Measurements from ENCODE around the gene TMEM117.

Gene TMEM117

DNA sequence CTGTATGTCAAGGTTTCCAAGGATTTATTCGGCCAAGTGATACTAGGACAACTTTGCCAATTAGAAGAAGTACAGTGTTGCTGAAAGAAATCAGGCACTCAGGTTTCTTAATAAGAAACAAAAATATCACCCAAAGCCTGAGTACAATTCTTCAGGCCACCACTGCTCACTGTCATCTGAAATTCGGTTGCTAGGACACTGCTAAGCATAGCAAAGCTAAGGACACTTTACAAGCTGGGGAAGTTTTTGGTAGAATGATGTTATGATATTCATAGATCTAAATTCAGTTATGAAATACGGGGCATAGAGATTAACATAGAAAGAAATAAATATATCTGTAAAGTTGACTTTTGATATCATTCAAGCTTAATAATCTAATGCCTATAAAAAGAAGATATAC is 535.1 kb downstream of the TMEM117 start:
- Histone ChIP-seq H3K4me1 (ENCODE audit: control insufficient read depth, insufficient read depth, low read length) (no peaks in the 10 kb centered on the region), H3K9me3 (ENCODE audit: control insufficient read depth, insufficient read depth, low read depth, low read length) (no peaks in the 10 kb centered on the region), H3K4me3 (ENCODE audit: low read depth, low read length) (no peak overlapping the region), H3K36me3 (ENCODE audit: control insufficient read depth in 2 of 2, insufficient read depth in 1 of 2, low read length in 2 of 2) (no peaks in the 10 kb centered on the region), H3K27ac (ENCODE audit: extremely low read depth, low read depth, low read length) (no peak overlapping the region)
- POLR2A ChIA-PET: no interaction called here
- CTCF ChIA-PET: no interaction called here
- TF ChIP-seq, protein P1, sequence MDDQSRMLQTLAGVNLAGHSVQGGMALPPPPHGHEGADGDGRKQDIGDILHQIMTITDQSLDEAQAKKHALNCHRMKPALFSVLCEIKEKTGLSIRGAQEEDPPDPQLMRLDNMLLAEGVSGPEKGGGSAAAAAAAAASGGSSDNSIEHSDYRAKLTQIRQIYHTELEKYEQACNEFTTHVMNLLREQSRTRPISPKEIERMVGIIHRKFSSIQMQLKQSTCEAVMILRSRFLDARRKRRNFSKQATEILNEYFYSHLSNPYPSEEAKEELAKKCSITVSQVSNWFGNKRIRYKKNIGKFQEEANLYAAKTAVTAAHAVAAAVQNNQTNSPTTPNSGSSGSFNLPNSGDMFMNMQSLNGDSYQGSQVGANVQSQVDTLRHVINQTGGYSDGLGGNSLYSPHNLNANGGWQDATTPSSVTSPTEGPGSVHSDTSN (CRISPR knock-in tag; IDR thresholded peaks at IDR 0.05): no peak
- TF ChIP-seq ZNF354C (tag by site-specific recombination; IDR thresholded peaks at IDR 0.05; ENCODE audit: borderline replicate concordance, low read depth): no peak
- TF ChIP-seq, protein P2, sequence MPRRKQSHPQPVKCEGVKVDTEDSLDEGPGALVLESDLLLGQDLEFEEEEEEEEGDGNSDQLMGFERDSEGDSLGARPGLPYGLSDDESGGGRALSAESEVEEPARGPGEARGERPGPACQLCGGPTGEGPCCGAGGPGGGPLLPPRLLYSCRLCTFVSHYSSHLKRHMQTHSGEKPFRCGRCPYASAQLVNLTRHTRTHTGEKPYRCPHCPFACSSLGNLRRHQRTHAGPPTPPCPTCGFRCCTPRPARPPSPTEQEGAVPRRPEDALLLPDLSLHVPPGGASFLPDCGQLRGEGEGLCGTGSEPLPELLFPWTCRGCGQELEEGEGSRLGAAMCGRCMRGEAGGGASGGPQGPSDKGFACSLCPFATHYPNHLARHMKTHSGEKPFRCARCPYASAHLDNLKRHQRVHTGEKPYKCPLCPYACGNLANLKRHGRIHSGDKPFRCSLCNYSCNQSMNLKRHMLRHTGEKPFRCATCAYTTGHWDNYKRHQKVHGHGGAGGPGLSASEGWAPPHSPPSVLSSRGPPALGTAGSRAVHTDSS (tag by site-specific recombination; IDR thresholded peaks at IDR 0.05): no peak

GRCh38 chr12:44372259-44372658 is 536.4 kb downstream of the TMEM117 start:
- Histone ChIP-seq H3K4me1 (ENCODE audit: control insufficient read depth, insufficient read depth, low read length) (no peaks in the 10 kb centered on the region), H3K4me3 (ENCODE audit: low read depth, low read length) (no peak overlapping the region), H3K36me3 (ENCODE audit: control insufficient read depth in 2 of 2, insufficient read depth in 1 of 2, low read length in 2 of 2) (no peaks in the 10 kb centered on the region), H3K9me3 (ENCODE audit: control insufficient read depth, insufficient read depth, low read depth, low read length) (no peaks in the 10 kb centered on the region), H3K27ac (ENCODE audit: extremely low read depth, low read depth, low read length) (no peak overlapping the region)
- ChIA-PET CTCF (interaction anchor here (0.6 kb wide), 1 partner anchor 8 kb away, joined by 3 read pairs; no protein-coding TSS in a partner anchor), POLR2A (no interaction called here)
- TF ChIP-seq ZSCAN30 (tag by site-specific recombination; IDR thresholded peaks at IDR 0.05): no peak
- TF ChIP-seq ZNF324 (tag by site-specific recombination; IDR thresholded peaks at IDR 0.05): no peak
- TF ChIP-seq, protein P3, sequence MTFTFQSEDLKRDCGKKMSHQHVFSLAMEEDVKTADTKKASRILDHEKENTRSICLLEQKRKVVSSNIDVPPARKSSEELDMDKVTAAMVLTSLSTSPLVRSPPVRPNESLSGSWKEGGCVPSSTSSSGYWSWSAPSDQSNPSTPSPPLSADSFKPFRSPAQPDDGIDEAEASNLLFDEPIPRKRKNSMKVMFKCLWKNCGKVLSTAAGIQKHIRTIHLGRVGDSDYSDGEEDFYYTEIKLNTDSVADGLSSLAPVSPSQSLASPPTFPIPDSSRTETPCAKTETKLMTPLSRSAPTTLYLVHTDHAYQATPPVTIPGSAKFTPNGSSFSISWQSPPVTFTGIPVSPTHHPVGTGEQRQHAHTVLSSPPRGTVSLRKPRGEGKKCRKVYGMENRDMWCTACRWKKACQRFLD (tag by site-specific recombination; IDR thresholded peaks at IDR 0.05): no peak
- TF ChIP-seq, protein P4, sequence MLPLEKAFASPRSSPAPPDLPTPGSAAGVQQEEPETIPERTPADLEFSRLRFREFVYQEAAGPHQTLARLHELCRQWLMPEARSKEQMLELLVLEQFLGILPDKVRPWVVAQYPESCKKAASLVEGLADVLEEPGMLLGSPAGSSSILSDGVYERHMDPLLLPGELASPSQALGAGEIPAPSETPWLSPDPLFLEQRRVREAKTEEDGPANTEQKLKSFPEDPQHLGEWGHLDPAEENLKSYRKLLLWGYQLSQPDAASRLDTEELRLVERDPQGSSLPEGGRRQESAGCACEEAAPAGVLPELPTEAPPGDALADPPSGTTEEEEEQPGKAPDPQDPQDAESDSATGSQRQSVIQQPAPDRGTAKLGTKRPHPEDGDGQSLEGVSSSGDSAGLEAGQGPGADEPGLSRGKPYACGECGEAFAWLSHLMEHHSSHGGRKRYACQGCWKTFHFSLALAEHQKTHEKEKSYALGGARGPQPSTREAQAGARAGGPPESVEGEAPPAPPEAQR (tag by site-specific recombination; IDR thresholded peaks at IDR 0.05): no peak
- no peak for TF ChIP-seq ZNF747 (tag by site-specific recombination; IDR thresholded peaks at IDR 0.05)
- TF ChIP-seq ZNF76 (tag by site-specific recombination; IDR thresholded peaks at IDR 0.05; ENCODE audit: borderline replicate concordance, low read depth): no peak
- TF ChIP-seq BCL6B (tag by site-specific recombination; IDR thresholded peaks at IDR 0.05): no peak
- TF ChIP-seq INSM2 (tag by site-specific recombination; IDR thresholded peaks at IDR 0.05): no peak
- TF ChIP-seq KLF10 (tag by site-specific recombination; IDR thresholded peaks at IDR 0.05): no peak
- TF ChIP-seq, protein P5, sequence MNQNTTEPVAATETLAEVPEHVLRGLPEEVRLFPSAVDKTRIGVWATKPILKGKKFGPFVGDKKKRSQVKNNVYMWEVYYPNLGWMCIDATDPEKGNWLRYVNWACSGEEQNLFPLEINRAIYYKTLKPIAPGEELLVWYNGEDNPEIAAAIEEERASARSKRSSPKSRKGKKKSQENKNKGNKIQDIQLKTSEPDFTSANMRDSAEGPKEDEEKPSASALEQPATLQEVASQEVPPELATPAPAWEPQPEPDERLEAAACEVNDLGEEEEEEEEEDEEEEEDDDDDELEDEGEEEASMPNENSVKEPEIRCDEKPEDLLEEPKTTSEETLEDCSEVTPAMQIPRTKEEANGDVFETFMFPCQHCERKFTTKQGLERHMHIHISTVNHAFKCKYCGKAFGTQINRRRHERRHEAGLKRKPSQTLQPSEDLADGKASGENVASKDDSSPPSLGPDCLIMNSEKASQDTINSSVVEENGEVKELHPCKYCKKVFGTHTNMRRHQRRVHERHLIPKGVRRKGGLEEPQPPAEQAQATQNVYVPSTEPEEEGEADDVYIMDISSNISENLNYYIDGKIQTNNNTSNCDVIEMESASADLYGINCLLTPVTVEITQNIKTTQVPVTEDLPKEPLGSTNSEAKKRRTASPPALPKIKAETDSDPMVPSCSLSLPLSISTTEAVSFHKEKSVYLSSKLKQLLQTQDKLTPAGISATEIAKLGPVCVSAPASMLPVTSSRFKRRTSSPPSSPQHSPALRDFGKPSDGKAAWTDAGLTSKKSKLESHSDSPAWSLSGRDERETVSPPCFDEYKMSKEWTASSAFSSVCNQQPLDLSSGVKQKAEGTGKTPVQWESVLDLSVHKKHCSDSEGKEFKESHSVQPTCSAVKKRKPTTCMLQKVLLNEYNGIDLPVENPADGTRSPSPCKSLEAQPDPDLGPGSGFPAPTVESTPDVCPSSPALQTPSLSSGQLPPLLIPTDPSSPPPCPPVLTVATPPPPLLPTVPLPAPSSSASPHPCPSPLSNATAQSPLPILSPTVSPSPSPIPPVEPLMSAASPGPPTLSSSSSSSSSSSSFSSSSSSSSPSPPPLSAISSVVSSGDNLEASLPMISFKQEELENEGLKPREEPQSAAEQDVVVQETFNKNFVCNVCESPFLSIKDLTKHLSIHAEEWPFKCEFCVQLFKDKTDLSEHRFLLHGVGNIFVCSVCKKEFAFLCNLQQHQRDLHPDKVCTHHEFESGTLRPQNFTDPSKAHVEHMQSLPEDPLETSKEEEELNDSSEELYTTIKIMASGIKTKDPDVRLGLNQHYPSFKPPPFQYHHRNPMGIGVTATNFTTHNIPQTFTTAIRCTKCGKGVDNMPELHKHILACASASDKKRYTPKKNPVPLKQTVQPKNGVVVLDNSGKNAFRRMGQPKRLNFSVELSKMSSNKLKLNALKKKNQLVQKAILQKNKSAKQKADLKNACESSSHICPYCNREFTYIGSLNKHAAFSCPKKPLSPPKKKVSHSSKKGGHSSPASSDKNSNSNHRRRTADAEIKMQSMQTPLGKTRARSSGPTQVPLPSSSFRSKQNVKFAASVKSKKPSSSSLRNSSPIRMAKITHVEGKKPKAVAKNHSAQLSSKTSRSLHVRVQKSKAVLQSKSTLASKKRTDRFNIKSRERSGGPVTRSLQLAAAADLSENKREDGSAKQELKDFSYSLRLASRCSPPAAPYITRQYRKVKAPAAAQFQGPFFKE (tag by site-specific recombination; IDR thresholded peaks at IDR 0.05; ENCODE audit: borderline replicate concordance): no peak
- no peak for TF ChIP-seq MYNN (tag by site-specific recombination; IDR thresholded peaks at IDR 0.05; ENCODE audit: borderline replicate concordance)
- TF ChIP-seq HOXA7 (CRISPR knock-in tag; IDR thresholded peaks at IDR 0.05; ENCODE audit: borderline replicate concordance): no peak
- no peak for TF ChIP-seq ZBTB48 (tag by site-specific recombination; IDR thresholded peaks at IDR 0.05)
- TF ChIP-seq GFI1B (tag by site-specific recombination; IDR thresholded peaks at IDR 0.05): no peak
- no peak for TF ChIP-seq SCRT2 (tag by site-specific recombination; IDR thresholded peaks at IDR 0.05)
- no peak for TF ChIP-seq ZNF843 (tag by site-specific recombination; IDR thresholded peaks at IDR 0.05)
